MG63 (cell line): Measurements from ENCODE around the gene NKX2-4. TPM values are rescaled to one million over a fixed set of nuclear protein-coding genes. Genes with fewer than 3 reads are reported as not detected.
"Not testable (repeated sequence)": the region's sequence is repeated elsewhere in the genome, so short reads cannot be mapped to it uniquely, and the experiment has no call there.

Experiments used
- DNase-seq: peaks from one replicate; pipeline ENCODE4 v3.0.0-alpha.2; 2020
- H3K27me3 ChIP-seq: fragments of 250-450 bp; sonication (Bioruptor Pico); 2 replicates; pipeline ENCODE4 v1.5.1; 2020; ENCODE audit warnings: mild to moderate bottlenecking, moderate library complexity
- H3K36me3 ChIP-seq: fragments of 250-450 bp; sonication (Bioruptor Pico); 2 replicates; pipeline ENCODE4 v1.5.1; 2020; ENCODE audit warnings: mild to moderate bottlenecking, moderate library complexity
- H3K4me3 ChIP-seq: fragments of 250-450 bp; sonication (Bioruptor Pico); 2 replicates; pipeline ENCODE4 v1.5.1; 2020; ENCODE audit warnings: mild to moderate bottlenecking, moderate library complexity
- H3K9me3 ChIP-seq: fragments of 250-450 bp; sonication (Bioruptor Pico); 2 replicates; pipeline ENCODE4 v1.5.1; 2020; ENCODE audit warnings: mild to moderate bottlenecking, moderate library complexity
- total RNA-seq: library from RNA; depleted of rRNA; stranded (reverse); fragments of >200 nt; shearing (Covaris generic); gene quantifications from 2 replicates; pipeline ENCODE4 v1.2.3, GENCODE V29; 2014; ENCODE audit warnings: low replicate concordance; rRNA removed

The NKX2-4 gene
- not detected in 2 replicates for total RNA-seq

DNA sequence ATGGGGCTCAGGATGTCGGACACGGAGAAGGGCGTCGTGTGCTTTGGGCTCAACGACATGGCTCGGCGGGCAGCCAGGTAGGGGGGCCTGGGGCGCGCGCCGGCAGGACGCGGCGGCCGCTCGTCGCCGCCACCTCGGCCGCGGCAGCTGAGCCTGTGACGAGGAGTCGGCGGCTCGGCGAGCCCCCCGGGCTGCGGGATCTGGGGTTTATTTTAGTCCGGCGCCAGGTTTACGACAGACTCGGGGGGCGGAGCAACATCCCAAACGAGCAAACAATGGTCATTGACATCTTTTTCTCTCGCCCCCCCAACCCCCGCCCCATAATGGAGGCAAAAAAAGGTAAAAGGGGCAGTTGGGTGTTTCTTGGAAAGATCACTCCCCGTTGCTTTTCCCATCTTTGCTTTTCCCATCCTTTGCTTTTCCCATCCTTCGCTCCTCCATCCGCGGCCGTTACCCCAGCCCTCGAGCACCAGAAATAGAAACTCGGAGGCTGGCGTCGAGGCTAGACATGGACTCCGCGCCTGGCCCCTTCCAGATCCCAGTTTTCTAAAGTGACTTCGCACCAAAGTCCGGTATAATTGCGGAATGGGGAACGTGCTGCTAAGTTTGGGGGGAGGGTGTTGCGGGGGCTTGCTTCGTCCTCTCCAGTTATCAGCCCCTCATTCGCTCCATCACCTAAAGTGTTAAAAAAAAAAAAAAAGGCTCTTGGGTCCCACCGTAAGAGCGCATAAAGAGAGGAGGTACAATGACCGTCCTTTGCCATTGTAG lies at the start of gene NKX2-4:
NKX2-4 (minus strand) TSS at position 186 of the 768 bp plus-strand sequence; CDS start at position 59, 127 bp downstream.
- H3K9me3 ChIP-seq = no peaks in the 10 kb centered on the region
- DNase-seq = no peak
- no peaks in the 10 kb centered on the region for H3K36me3 ChIP-seq
- H3K27me3 ChIP-seq = peaks cover 57% of the 10 kb centered on the region
- no peak within 1 kb of the TSS for H3K4me3 ChIP-seq

DNA sequence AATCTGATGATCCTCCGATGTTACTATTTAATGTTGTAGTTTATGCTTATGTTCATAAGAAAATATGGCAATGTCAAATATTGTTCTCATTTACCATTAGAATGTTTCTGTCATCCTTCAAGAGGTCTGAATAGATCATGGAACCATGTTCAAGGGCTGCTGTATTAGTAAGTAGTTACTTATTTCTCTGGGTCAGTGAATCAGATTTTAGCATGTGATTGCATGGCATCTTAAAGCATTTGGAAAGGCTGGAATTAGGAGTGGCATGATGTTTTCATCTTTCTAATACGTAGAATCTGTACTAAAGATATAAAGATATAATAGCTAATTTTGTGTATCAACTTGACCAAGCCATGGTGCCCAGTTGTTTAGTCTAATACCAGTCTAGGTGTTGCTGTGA lies 40.5 kb upstream of the NKX2-4 start:
- no peaks in the 10 kb centered on the region for H3K9me3 ChIP-seq
- DNase-seq = no peak
- H3K36me3 ChIP-seq = no peaks in the 10 kb centered on the region
- H3K27me3 ChIP-seq = no peaks in the 10 kb centered on the region
- no peak overlapping the region for H3K4me3 ChIP-seq

DNA sequence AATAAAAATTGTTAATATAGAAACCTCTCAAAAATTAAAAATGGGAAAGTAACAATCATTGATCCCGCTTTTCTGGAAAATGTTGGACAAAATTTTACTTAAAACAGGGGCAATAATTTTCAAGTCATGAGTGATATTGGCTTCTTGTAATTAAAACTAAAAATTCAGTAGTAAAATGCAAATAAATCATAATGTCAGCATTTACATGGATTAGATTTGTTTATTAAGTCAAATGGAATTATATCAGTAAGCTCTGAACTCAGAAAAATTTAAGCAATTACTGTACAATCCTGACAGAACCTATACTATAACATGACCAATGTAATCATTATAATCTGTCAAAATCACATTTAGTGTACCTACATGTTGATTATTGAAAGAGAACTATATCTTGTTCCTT lies 39.9 kb upstream of the NKX2-4 start:
- Histone ChIP-seq H3K4me3 (no peak overlapping the region), H3K9me3 (no peaks in the 10 kb centered on the region), H3K36me3 (no peaks in the 10 kb centered on the region), H3K27me3 (no peaks in the 10 kb centered on the region)
- DNase-seq = no peak

DNA sequence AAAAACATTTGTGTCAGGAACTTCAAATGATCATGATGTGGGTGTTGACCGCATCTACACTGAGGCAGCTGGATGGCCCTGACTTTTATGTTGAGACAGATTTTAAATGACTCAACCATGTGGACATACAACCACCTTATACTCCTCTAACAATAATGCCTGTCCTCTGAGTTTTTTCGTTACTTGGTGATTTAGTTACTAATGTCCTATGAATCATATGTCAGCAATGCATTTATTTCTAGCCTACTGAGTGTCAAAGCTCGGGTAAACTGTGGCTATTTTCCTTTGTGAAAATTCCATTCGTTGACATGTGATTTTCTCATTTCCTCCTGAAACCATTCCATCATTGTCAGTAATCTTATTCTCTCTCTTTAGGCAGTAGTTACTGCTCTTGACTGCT lies 38.9 kb upstream of the NKX2-4 start:
- Histone ChIP-seq H3K4me3 (no peak overlapping the region), H3K9me3 (no peaks in the 10 kb centered on the region)

DNA sequence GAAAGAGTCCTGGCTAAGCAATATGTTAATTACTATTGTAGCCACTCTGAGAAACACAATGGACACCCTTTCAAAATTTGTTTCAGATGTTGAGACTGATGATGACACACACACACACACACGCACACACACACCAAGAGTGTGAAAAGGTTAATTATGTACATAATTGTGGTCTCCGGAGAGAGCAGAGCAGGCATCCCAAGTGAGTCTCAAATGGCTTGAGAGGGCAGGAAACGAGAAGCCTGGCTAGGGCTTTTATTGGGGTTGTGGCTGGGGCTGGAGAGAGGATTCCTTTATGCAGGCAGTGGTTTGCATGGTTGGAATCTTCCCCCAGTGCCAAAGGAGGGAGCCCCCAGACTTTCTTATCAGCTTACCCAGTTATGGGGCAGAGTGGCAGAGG lies 38.2 kb upstream of the NKX2-4 start:
- Histone ChIP-seq H3K4me3 (no peak overlapping the region), H3K36me3 (no peaks in the 10 kb centered on the region), H3K9me3 (no peaks in the 10 kb centered on the region), H3K27me3 (no peaks in the 10 kb centered on the region)
- DNase-seq = no peak

More for the DNA sequence above, 38.9 kb upstream of the NKX2-4 start:
- Histone ChIP-seq H3K27me3 (no peaks in the 10 kb centered on the region), H3K36me3 (no peaks in the 10 kb centered on the region)
- DNase-seq = peak; percentile 24

DNA sequence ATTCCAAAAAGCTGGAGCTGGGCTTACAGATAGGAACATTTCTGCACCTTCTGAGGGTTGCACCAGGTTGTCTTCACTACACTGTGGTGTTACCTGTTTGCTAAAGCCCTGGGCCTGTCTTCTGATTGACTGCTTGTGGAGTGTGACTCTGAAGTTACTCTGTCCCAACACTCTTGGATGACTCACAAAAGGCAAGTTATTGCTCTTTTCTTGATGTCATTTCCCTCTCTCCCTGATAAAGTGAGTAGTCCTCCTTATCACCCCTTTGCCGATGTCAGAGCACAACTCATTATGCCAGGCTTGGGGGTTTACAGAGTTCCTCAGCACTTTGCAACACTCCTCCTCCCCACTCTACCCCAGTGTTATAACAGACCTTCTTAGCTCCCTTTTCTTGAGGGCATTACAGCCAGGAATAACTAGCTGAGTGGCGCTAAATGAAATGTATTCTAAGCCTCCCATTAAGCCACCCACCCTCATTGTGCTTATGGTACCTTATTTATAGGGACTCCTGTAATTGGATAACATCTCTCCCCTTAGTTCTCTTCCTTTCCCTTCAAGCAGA lies 36.1 kb upstream of the NKX2-4 start:
- H3K4me3 ChIP-seq = no peak overlapping the region
- no peaks in the 10 kb centered on the region for H3K27me3 ChIP-seq
- no peaks in the 10 kb centered on the region for H3K9me3 ChIP-seq
- no peak for DNase-seq
- no peaks in the 10 kb centered on the region for H3K36me3 ChIP-seq

DNA sequence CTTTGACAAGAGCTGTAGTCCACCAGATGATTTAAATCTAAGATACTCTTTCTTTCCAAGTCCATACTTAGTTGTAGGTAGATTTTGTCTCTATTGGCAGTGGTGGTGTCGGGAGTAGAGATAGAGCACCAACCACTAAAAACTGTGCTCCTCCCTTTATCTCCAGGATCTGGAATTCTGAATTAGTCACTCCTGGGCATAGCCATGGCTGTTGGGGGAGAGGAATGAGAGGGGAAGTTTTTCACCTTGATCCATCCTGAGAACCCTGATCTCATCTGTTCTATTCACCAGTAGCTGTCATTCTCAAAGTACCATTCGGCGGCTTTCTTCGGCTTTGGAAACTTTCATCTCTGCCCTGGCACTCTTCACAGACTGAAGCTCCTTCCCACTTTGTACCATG lies 35.6 kb upstream of the NKX2-4 start:
- Histone ChIP-seq H3K27me3 (no peaks in the 10 kb centered on the region), H3K36me3 (no peaks in the 10 kb centered on the region), H3K4me3 (no peak overlapping the region), H3K9me3 (no peaks in the 10 kb centered on the region)
- DNase-seq = no peak

GRCh38 chr20:21430020-21430419 lies 32.7 kb upstream of the NKX2-4 start:
- no peaks in the 10 kb centered on the region for H3K9me3 ChIP-seq
- DNase-seq = no peak
- no peaks in the 10 kb centered on the region for H3K27me3 ChIP-seq
- H3K4me3 ChIP-seq = no peak overlapping the region
- H3K36me3 ChIP-seq = no peaks in the 10 kb centered on the region

GRCh38 chr20:21424846-21425245 lies 27.5 kb upstream of the NKX2-4 start:
- no peak for DNase-seq
- no peaks in the 10 kb centered on the region for H3K36me3 ChIP-seq
- H3K27me3 ChIP-seq = no peaks in the 10 kb centered on the region
- no peaks in the 10 kb centered on the region; the same call in 1 of the 2 replicates for H3K9me3 ChIP-seq
- no peak overlapping the region for H3K4me3 ChIP-seq

- H3K4me3 ChIP-seq, H3K9me3 ChIP-seq, H3K36me3 ChIP-seq, DNase-seq, H3K27me3 ChIP-seq: not testable (repeated sequence)
Measured at GRCh38 chr20:21423712-21424111, 26.4 kb upstream of the NKX2-4 start.

DNA sequence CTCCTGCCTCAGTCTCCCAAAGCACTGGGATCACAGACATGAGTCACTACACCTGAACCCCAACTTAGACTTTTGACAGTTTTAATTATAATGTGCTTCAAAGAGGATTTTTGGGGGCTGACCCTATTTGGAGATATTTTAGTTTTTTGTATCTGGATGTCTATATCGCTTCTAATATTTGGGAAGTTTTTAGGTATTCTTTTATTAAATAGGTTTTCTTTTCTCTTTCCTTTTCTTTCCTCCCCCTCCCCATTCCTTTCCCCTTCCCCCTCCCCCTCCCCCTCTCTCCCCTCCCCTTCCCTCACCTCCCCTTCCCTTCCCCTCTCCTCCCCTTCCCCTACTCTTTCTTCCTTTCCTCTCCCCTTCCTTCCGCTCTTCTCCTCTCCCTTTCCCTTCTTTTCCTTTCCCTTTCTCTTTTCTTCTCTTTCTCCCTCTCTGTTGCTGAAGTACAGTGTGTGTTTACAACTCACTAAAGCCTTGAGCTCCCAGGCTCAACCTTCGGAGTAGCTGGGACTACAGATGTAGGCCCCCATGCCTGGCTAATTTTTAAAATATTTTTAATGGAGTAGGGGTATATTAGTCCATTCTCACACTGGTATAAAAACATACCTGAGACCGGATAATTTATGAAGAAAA lies 24.4 kb upstream of the NKX2-4 start:
- no peaks in the 10 kb centered on the region; the same call in 1 of the 2 replicates for H3K27me3 ChIP-seq
- no peak for DNase-seq
- H3K9me3 ChIP-seq = no peaks in the 10 kb centered on the region; the same call in 1 of the 2 replicates
- H3K36me3 ChIP-seq = no peaks in the 10 kb centered on the region
- H3K4me3 ChIP-seq = no peak overlapping the region

DNA sequence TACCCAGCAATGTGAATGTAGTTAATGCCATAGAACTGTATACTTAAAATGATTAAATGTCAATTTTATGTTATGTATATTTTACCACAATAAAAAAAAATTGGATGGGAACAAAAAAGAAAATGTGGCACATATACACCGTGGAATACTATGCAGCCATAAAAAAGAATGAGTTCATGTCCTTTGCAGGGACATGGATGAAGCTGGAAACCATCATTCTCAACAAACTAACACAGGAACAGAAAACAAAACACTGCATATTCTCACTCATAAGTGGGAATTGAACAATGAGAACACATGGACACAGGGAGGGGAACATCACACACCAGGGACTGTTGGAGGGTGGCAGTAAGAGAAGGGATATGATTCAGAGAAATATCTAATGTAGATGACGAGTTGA lies 21.8 kb upstream of the NKX2-4 start:
- DNase-seq, H3K9me3 ChIP-seq, H3K4me3 ChIP-seq, H3K36me3 ChIP-seq, H3K27me3 ChIP-seq: not testable (repeated sequence)

- not testable (repeated sequence) for H3K36me3 ChIP-seq, H3K27me3 ChIP-seq, H3K9me3 ChIP-seq, DNase-seq, H3K4me3 ChIP-seq
Measured at GRCh38 chr20:21413996-21414395, 16.7 kb upstream of the NKX2-4 start.

DNA sequence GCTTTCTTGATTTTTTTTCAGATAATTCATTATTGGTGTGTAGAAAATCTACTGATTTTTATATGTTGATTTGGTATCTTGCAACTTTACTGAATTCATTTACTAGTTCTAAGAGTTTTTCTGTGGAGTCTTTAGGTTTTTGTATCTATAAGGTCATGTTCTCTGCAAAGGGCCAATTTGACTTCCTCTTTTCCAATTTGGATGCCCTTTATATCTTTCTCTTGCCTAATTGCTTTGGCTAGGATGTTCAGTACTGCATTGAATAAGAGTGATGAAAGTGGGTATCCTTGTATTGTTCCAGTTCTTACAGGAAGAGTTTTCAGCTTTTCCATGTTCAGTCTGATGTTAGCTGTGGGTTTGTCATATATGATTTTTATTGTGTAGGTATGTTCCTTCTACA lies 14.4 kb upstream of the NKX2-4 start:
- Histone ChIP-seq H3K9me3 (no peaks in the 10 kb centered on the region), H3K4me3 (no peak overlapping the region), H3K36me3 (no peaks in the 10 kb centered on the region), H3K27me3 (no peaks in the 10 kb centered on the region; the same call in 1 of the 2 replicates)
- no peak for DNase-seq

- Histone ChIP-seq H3K27me3 (peaks cover 57% of the 10 kb centered on the region), H3K36me3 (no peaks in the 10 kb centered on the region), H3K4me3 (no peak overlapping the region), H3K9me3 (no peaks in the 10 kb centered on the region)
- DNase-seq = no peak
Measured at GRCh38 chr20:21399005-21399475, 1.7 kb upstream of the NKX2-4 start.

- H3K9me3 ChIP-seq = no peaks in the 10 kb centered on the region
- DNase-seq = no peak
- H3K4me3 ChIP-seq = no peak overlapping the region
- peaks cover 57% of the 10 kb centered on the region for H3K27me3 ChIP-seq
- no peaks in the 10 kb centered on the region for H3K36me3 ChIP-seq
Measured at GRCh38 chr20:21398109-21399004, 1.0 kb upstream of the NKX2-4 start.
